HG02623 (cell line): Measurements from ENCODE around the gene ISLR2.
"Not testable (repeated sequence)": the region's sequence is repeated elsewhere in the genome, so short reads cannot be mapped to it uniquely, and the experiment has no call there.

ENCODE experiments used
- ATAC-seq: cut with Tn5 transposase; IDR thresholded peaks from one replicate; pipeline ENCODE4 v1.9.1; 2021; ENCODE audit warnings: moderate library complexity; ENCODE audit not compliant: unreplicated experiment

ISLR2 gene, protein sequence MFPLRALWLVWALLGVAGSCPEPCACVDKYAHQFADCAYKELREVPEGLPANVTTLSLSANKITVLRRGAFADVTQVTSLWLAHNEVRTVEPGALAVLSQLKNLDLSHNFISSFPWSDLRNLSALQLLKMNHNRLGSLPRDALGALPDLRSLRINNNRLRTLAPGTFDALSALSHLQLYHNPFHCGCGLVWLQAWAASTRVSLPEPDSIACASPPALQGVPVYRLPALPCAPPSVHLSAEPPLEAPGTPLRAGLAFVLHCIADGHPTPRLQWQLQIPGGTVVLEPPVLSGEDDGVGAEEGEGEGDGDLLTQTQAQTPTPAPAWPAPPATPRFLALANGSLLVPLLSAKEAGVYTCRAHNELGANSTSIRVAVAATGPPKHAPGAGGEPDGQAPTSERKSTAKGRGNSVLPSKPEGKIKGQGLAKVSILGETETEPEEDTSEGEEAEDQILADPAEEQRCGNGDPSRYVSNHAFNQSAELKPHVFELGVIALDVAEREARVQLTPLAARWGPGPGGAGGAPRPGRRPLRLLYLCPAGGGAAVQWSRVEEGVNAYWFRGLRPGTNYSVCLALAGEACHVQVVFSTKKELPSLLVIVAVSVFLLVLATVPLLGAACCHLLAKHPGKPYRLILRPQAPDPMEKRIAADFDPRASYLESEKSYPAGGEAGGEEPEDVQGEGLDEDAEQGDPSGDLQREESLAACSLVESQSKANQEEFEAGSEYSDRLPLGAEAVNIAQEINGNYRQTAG

DNA sequence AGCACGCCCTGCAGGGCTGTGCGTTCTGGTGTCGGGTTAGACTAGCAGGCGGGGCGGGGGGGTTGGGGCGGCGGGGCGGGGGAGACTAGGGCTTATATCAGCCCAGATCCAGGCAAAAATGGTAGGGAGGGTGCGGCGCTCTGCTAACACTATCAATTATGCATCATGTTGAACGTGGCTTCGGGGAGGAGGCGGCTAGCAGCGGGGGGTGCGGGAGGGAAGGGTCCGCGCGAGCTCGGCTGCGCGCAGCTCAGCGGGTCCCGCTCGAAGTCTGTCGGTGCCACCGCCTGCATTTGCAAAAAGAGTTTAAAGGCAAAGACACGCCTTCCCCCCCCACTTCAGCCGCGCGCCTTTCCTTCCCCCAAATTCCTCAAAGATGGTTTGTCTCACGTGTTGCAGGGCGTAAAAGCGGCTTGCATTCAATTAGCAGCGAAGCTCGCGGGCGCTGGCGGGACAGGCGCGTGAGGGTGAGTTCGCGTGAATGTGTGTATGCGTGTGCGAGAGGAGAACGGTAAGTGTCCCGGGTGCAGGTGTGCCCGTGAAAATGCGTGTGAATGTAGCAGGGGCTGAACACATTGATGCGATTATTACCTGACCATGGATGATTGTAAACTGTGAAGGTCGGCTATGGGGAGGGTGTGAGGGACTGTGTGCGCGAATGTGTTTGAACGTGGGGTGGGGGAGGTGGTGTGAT is at the start of gene ISLR2:
TSS of gene ISLR2 (plus strand) at position 432 of the 694 bp plus-strand sequence. CDS start 2,169 bp downstream, outside the sequence.
- ATAC-seq, result no peak

DNA sequence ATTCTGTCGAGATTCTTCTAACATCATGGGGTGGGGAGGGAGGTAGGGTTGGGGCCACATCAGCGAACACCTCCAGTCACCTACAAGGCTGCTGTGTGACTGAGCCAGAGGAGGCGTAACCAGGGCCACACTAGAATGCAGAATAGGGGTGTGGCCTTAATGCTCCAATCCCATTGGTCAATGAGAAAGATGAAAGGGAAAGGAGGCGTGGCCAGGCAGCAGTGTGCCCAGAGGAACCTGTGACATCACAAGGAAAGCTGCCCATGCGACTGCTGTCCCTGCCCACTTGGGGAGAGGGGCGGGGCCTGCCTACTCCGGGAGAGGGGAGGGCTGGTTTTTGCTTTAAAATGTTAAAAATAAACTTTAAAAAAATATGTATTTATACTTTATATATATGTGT is 47.9 kb upstream of the ISLR2 start, which contains the start of gene GOLGA6A:
TSS of gene GOLGA6A (minus strand) at position 101 of the 400 bp plus-strand sequence. CDS start at position 60, 41 bp downstream.
- not testable (repeated sequence) for ATAC-seq

DNA sequence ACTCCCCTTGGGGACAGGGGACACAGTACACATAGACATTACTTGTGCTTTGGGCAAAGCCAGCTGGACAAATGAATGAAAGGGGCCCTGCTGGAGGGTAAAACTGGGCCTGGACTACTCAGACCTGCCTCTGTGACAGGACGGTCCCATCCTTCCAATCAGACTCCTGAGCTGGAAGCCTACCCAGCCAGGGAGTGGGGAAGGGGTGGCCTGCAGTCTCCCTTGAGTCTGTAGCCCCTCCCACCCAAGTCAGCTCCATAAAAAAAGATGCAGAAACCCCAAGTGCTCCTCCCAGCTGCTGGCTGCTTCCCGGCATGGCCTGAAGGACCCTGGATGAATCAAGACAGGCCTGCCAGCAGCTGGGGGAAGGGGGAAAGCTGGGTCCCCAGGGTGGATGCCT is 35.8 kb upstream of the ISLR2 start:
- not testable (repeated sequence) for ATAC-seq

GRCh38 chr15:74095610-74096009 is 34.8 kb upstream of the ISLR2 start:
- ATAC-seq, result not testable (repeated sequence)

- not testable (repeated sequence) for ATAC-seq
Measured at GRCh38 chr15:74096753-74097474, 33.5 kb upstream of the ISLR2 start.

- peak; percentile 89 for ATAC-seq
Measured at GRCh38 chr15:74099963-74100733, 30.2 kb upstream of the ISLR2 start.

- ATAC-seq, result no peak
Measured at GRCh38 chr15:74108111-74108510, 22.3 kb upstream of the ISLR2 start.

GRCh38 chr15:74108611-74109010 is 21.8 kb upstream of the ISLR2 start:
- ATAC-seq, result not testable (repeated sequence)

DNA sequence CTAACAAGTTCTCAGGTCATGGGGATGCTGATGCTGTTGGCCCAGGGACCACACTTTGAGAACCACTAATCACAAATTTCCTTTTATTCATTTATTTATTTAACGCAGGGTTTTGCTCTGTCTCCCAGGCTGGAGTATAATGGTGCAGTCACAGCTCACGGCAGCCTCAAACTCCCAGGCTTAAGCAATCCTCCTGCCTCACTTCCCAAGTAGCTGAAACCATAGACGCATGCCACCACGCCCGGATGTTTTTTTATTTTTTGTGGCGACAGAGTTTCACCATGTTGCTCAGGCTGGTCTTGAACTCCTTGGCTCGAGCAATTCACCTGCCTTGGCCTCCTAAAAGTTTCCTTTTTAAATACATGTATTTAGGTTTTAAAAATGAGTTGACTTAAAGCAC is 20.7 kb upstream of the ISLR2 start:
- ATAC-seq, result no peak

DNA sequence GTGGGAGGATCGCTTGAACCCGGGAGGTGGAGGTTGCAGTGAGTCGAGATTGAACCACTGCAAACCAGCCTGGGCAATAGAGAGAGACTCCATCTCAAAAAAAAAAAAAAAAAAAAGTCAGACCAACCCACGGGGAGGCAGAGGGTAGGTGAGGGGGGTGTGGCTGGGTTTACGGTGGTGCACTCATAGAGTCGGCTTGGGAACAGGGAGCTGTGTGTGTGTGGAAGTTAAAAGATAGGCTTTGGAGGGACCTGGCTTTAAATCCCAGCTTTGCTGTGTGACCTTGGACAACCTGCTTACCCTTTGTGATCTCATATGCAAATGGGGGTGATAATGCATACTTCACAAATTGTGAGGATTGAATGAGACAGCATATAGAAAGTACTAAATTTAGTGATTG is 10.0 kb upstream of the ISLR2 start:
- ATAC-seq, result no peak

GRCh38 chr15:74121039-74121438 is 9.3 kb upstream of the ISLR2 start:
- ATAC-seq, result no peak

DNA sequence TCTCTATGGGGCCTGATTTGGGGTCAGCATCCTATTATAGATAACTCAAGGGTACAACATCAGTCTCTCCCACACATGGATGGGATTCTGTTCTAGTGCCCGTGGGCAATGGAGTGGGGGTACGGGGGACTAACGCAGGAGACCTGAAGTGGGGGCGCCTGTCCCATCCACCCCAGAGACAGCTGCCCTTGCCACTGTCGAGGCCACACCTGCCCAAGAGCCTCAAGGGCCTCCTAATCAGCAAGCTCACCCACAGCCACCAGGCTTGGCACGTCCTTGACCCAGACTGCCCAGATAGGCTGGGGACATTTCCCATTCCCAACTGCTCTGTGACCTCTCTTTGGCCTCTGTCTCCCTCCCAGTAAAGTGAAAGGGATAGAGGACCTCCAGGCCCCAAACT is 8.5 kb upstream of the ISLR2 start:
- no peak for ATAC-seq

GRCh38 chr15:74122403-74123130 is 7.8 kb upstream of the ISLR2 start:
- no peak for ATAC-seq

DNA sequence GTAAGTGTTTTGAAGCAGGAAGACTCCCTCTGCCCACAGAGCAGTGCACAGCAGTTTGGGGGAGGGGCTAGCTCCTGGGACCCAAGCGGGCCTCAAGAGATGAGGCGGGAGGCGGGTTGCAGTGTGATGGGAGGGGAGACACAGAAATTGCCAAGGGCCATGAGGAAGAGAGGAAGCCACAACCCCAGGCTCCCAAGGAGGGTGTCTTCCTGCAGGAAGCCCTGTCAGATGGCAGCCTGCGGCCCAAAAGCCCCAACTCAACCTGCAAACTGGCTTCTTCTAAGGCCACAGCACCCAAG is 7.3 kb upstream of the ISLR2 start:
- ATAC-seq, result no peak

- no peak for ATAC-seq
Measured at GRCh38 chr15:74123658-74124057, 6.7 kb upstream of the ISLR2 start.

DNA sequence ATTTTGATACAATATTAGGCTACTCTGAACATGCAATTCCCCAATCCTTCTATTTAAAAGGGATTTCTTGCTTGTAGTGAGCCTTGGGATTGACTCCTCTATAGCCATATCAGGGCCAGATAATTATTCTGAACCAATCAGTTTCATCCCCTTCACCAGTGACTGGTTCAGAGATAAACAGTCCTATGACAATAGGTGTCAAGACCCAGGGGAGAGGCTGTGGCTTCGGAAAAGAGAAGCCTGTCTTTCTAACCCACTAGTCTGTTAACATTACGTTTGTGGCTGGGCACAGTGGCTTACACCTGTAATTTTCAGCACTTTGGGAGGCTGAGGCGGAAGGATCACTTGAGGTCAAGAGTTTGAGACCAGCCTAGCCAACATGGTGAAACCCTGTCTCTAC is 6.2 kb upstream of the ISLR2 start:
- no peak for ATAC-seq

DNA sequence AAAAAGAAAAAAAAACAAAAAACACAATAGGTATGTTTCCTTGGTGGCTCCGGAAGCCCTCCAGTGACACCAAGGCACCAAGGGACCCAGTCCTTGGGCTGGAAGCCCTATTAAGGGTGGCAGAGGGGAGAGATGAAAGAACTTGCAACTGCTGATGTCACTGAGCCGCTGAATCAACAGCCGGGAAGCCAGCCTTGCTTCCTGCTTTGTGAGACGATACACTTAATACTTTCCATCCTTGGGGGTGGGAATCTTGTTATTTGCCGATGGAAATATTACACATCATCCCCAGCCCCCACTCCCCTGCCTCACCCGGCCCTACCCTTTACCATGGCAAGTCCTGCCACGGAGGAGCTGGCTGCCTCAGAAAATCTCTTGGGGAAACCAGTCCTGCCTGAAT is 5.6 kb upstream of the ISLR2 start:
- no peak for ATAC-seq

- no peak for ATAC-seq
Measured at GRCh38 chr15:74127255-74127953, 3.0 kb upstream of the ISLR2 start.
